ENCODE measurements around the gene FA2H. TPM values are rescaled to one million over a fixed set of nuclear protein-coding genes. Genes with fewer than 3 reads are reported as not detected.

The FA2H gene
- total and polyA plus RNA-seq, 2 of the 13 experiments (the other 11 are each of a cell fraction or from before 2014, with no cell fraction given), result 0.20 TPM; not detected in 1

GRCh38 chr16:74813109-74813641 lies 38.6 kb upstream of the FA2H start (continued):
- TF ChIP-seq CSRNP1 (CRISPR knock-in tag; IDR thresholded peaks at IDR 0.05) (no peak), HES4 (CRISPR knock-in tag; IDR thresholded peaks at IDR 0.05; ENCODE audit: borderline replicate concordance) (no peak), MTF2 (CRISPR knock-in tag; IDR thresholded peaks at IDR 0.05; ENCODE audit: borderline replicate concordance) (no peak), ZNF720 (CRISPR knock-in tag; IDR thresholded peaks at IDR 0.05) (0 out of 2 replicates have a peak, but pooled peaks have one; percentile 34), ZNF556 (CRISPR knock-in tag; IDR thresholded peaks at IDR 0.05; ENCODE audit: borderline replicate concordance) (peak; percentile 92; the same call in 1 of the 2 replicates), PLSCR1 (CRISPR knock-in tag; IDR thresholded peaks at IDR 0.05; ENCODE audit: borderline replicate concordance) (no peak), TARDBP (CRISPR knock-in tag; IDR thresholded peaks at IDR 0.05) (peak; percentile 72; the same call in 1 of the 2 replicates), ZMYM4 (CRISPR knock-in tag; IDR thresholded peaks at IDR 0.05) (peak; percentile 92), ZNF362 (CRISPR knock-in tag; IDR thresholded peaks at IDR 0.05; ENCODE audit: borderline replicate concordance) (peak; percentile 73; the same call in 1 of the 2 replicates), PBX3 (CRISPR knock-in tag; IDR thresholded peaks at IDR 0.05; ENCODE audit: borderline replicate concordance) (no peak), SALL2 (CRISPR knock-in tag; IDR thresholded peaks at IDR 0.05) (0 out of 2 replicates have a peak, but pooled peaks have one; percentile 65), ZNF224 (CRISPR knock-in tag; IDR thresholded peaks at IDR 0.05) (peak; percentile 79; the same call in 1 of the 2 replicates), PAWR (CRISPR knock-in tag; IDR thresholded peaks at IDR 0.05; ENCODE audit: borderline replicate concordance) (no peak), ZBTB14 (CRISPR knock-in tag; IDR thresholded peaks at IDR 0.05) (no peak), ZNF17 (CRISPR knock-in tag; IDR thresholded peaks at IDR 0.05) (no peak), ZMYM3 (CRISPR knock-in tag; IDR thresholded peaks at IDR 0.05) (peak; percentile 41; the same call in 1 of the 2 replicates), SMC3 (IDR thresholded peaks at IDR 0.05; ENCODE audit: low read length) (peak; percentile 60; the same call in 1 of the 2 replicates), ZNF451 (CRISPR knock-in tag; IDR thresholded peaks at IDR 0.05) (peak; percentile 89; the same call in 1 of the 2 replicates), PTBP1 (IDR thresholded peaks at IDR 0.05; ENCODE audit: low read depth, low read length, poor library complexity, severe bottlenecking) (peak; percentile 61), THYN1 (CRISPR knock-in tag; IDR thresholded peaks at IDR 0.05; ENCODE audit: borderline replicate concordance, low read depth) (no peak), ZNF776 (CRISPR knock-in tag; IDR thresholded peaks at IDR 0.05) (no peak), MXD1 (CRISPR knock-in tag; IDR thresholded peaks at IDR 0.05) (no peak; the same call in 1 of the 2 replicates)
